ENCODE results near the gene CENATAC. TPM values are rescaled to one million over a fixed set of nuclear protein-coding genes. Genes with fewer than 3 reads are reported as not detected.
A peak's percentile ranks its signal among the peaks of the same experiment; 100 is the strongest.
"Not testable (repeated sequence)": the region's sequence is repeated elsewhere in the genome, so short reads cannot be mapped to it uniquely, and the experiment has no call there.

The CENATAC gene
- total RNA-seq, 2 donors from 2014 or later = 116 TPM

DNA sequence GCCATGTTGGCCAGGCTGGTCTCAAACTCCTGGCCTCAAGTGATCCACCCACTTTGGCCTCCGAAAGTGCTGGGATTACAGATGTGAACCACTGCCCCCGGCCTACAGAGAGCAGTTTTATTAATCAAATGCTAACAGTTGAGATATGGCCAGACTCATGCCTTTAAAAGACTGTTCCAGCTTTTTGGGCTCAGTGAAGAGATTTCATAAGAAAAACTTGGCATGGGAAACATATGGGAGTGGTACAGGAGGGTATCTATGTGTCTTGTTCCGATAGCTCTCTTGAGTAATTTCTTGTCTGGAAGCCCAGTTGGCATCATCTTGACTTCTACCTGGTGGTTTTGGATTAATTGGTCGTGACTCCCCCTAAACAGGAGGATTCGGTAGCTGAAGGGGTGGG lies 40.9 kb downstream of the CENATAC start:
- no peak overlapping the region for H3K4me3 Mint-ChIP-seq

DNA sequence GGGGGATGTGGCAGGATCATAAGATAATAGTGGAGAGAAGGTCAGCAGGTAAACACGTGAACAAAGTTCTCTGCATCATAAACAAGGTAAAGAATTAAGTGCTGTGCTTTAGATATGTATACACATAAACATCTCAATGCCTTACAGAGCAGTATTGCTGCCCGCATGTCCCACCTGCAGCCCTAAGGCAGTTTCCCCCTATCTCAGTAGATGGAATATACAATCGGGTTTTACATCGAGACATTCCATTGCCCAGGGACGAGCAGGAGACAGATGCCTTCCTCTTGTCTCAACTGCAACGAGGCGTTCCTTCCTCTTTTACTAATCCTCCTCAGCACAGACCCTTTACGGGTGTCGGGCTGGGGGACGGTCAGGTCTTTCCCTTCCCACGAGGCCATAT lies 41.5 kb downstream of the CENATAC start:
- H3K36me3 Mint-ChIP-seq (ENCODE audit: low read depth); H3K4me1 Mint-ChIP-seq; DNase-seq; H3K9me3 ChIP-seq (ENCODE audit: control insufficient read depth, low read length, poor library complexity, severe bottlenecking); H3K4me3 Mint-ChIP-seq; ATAC-seq; H3K27ac Mint-ChIP-seq; H3K27me3 Mint-ChIP-seq: not testable (repeated sequence)

More for the DNA sequence above, 40.9 kb downstream of the CENATAC start:
- ATAC-seq (no peak), DNase-seq (no peak)
- H3K9me3 ChIP-seq (ENCODE audit: control insufficient read depth, low read length, poor library complexity, severe bottlenecking) = no peaks in the 10 kb centered on the region
- H3K4me1 Mint-ChIP-seq = peaks cover 3% of the 10 kb centered on the region
- no peak overlapping the region for H3K27ac Mint-ChIP-seq
- H3K36me3 Mint-ChIP-seq (ENCODE audit: low read depth) = no peaks in the 10 kb centered on the region
- no peaks in the 10 kb centered on the region for H3K27me3 Mint-ChIP-seq

DNA sequence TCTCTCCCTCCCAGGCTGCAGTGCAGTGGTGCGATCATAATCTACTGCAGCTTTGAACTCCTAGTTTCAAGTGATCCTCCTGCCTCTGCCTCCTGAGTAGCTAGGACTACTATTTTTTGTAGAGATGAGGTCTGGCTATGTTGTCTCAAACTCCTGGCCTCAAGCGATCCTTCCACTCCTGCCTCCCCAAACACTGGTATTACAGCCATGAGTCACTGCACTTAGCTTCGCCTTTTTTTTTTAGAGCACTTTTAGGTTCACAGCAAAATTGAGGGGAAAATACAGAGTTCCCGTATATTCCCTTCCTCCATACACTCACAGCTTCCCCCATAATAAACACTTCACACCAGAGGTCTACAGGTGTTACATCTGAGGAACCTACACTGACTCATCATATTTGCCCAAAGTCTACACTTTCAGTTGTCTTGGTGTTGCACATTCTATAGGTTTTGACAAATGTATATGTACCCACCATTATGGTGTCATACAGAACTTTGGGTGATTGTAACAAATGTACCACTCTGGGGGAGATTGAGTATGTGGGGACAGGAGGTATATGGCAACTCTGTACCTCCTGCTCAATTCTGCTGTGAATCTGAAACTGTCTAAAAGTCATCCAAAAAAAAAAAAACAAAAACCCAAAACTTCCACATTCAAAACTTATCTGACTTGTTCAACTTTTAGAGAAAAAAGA lies 44.0 kb downstream of the CENATAC start:
- Mint-ChIP-seq H3K27me3 (no peaks in the 10 kb centered on the region), H3K4me3 (no peak overlapping the region), H3K27ac (no peak overlapping the region), H3K36me3 (ENCODE audit: low read depth) (no peaks in the 10 kb centered on the region), H3K4me1 (peaks cover 3% of the 10 kb centered on the region)
- no peaks in the 10 kb centered on the region for H3K9me3 ChIP-seq (ENCODE audit: control insufficient read depth, low read length, poor library complexity, severe bottlenecking)
- ATAC-seq (no peak), DNase-seq (no peak)

DNA sequence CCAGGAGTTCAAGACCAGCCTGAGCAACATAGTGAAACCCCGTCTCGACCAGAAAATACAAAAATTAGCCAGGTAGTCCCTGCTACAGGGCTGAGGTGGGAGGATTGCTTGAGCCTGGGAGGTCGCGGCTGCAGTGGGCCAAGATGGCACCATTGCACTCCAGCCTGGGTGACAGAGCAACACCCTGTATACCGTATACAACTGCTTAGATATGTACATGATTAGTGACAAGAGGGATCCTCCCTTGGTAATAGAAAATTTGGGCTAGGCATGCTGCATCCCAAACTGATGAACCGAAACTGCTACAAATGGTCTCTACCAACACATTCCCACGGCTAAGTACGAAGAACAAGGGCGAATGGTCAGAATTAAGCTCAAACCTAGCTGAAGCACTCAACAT lies 45.0 kb downstream of the CENATAC start:
- H3K36me3 Mint-ChIP-seq (ENCODE audit: low read depth) = peaks cover 2% of the 10 kb centered on the region
- ATAC-seq = no peak
- H3K27ac Mint-ChIP-seq = no peak overlapping the region
- H3K9me3 ChIP-seq (ENCODE audit: control insufficient read depth, low read length, poor library complexity, severe bottlenecking) = no peaks in the 10 kb centered on the region
- no peak overlapping the region for H3K4me3 Mint-ChIP-seq
- peaks cover 3% of the 10 kb centered on the region for H3K4me1 Mint-ChIP-seq
- H3K27me3 Mint-ChIP-seq = no peaks in the 10 kb centered on the region
- DNase-seq = no peak

DNA sequence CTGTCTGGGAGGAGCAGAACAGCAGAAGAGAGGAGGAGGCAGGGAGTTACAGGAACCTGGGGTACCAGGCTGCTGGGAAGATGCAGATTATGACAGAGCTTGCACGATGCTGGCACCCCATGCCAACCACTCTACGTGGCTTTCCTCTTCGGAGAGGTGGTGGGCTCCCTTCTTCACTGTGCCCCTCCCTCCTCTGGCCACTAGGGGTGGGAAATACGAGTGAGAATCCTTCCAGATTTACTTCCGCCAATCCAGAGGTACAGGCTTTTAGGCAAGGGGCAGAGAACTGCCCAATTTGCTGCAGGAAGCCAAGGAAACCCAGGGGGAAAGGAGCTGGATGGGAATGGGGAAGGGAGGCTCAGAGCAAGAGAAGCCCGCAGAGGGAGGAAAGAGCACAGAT lies 46.8 kb downstream of the CENATAC start:
- H3K4me3 Mint-ChIP-seq = no peak overlapping the region
- ATAC-seq (peak; percentile 8), DNase-seq (no peak)
- H3K27me3 Mint-ChIP-seq = no peaks in the 10 kb centered on the region
- H3K4me1 Mint-ChIP-seq = peaks cover 2% of the 10 kb centered on the region
- no peaks in the 10 kb centered on the region for H3K9me3 ChIP-seq (ENCODE audit: control insufficient read depth, low read length, poor library complexity, severe bottlenecking)
- H3K27ac Mint-ChIP-seq = no peak overlapping the region
- peaks cover 7% of the 10 kb centered on the region for H3K36me3 Mint-ChIP-seq (ENCODE audit: low read depth)

DNA sequence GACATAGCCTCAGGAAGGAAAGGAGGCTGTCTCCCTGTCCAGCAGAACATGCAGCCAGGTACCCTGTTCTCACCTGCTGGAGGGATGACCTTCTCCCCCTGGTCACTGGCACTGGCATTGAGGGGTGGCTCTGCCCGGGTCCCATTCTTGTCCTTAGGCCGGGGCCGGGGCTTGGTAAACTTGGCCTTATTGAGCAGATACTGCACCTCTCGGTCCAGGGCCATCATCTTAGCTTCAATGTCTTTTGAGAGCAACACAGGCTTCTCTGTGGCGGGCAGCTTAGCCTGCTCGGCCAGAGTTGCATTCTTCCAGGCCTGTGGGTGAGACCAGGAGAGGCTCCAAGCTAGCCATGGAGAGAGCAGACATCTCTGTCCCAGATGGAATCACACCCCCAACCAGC lies 48.6 kb downstream of the CENATAC start:
- Mint-ChIP-seq H3K36me3 (ENCODE audit: low read depth) (peaks cover 7% of the 10 kb centered on the region), H3K4me3 (no peak overlapping the region), H3K27ac (peak overlapping the region; percentile 29), H3K27me3 (no peaks in the 10 kb centered on the region), H3K4me1 (peaks cover 3% of the 10 kb centered on the region)
- no peaks in the 10 kb centered on the region for H3K9me3 ChIP-seq (ENCODE audit: control insufficient read depth, low read length, poor library complexity, severe bottlenecking)
- no peak for ATAC-seq
- DNase-seq = no peak

GRCh38 chr11:119047205-119047604 lies 49.3 kb downstream of the CENATAC start:
- no peaks in the 10 kb centered on the region for H3K9me3 ChIP-seq (ENCODE audit: control insufficient read depth, low read length, poor library complexity, severe bottlenecking)
- Mint-ChIP-seq H3K4me3 (no peak overlapping the region), H3K4me1 (peaks cover 7% of the 10 kb centered on the region), H3K27ac (peak overlapping the region; percentile 59), H3K36me3 (ENCODE audit: low read depth) (peaks cover 8% of the 10 kb centered on the region), H3K27me3 (no peaks in the 10 kb centered on the region)
- DNase-seq (no peak), ATAC-seq (no peak)

DNA sequence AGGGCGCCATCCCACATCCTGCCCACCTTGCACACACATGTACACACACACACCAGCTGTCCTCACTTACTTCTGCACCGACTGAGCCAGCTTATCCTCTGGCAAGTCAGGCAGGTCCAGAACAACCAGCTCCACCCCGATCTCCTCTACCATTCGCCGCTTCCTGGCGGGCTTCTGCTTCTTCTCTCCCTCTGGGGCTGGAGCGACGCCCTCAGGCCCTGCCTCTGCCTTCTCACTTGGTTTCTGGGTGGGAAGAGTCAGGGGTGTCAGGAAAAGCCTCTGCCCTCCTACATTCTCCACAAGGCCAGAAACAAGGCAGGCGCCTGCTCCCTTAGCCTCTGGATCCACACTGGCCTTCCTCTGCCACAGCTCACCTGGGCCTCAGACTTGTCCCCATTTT lies 50.7 kb downstream of the CENATAC start:
- Mint-ChIP-seq H3K27me3 (no peaks in the 10 kb centered on the region), H3K36me3 (ENCODE audit: low read depth) (peaks cover 18% of the 10 kb centered on the region), H3K4me3 (no peak overlapping the region), H3K4me1 (peaks cover 18% of the 10 kb centered on the region), H3K27ac (peak overlapping the region; percentile 86)
- ATAC-seq (no peak), DNase-seq (no peak)
- H3K9me3 ChIP-seq (ENCODE audit: control insufficient read depth, low read length, poor library complexity, severe bottlenecking) = no peaks in the 10 kb centered on the region

DNA sequence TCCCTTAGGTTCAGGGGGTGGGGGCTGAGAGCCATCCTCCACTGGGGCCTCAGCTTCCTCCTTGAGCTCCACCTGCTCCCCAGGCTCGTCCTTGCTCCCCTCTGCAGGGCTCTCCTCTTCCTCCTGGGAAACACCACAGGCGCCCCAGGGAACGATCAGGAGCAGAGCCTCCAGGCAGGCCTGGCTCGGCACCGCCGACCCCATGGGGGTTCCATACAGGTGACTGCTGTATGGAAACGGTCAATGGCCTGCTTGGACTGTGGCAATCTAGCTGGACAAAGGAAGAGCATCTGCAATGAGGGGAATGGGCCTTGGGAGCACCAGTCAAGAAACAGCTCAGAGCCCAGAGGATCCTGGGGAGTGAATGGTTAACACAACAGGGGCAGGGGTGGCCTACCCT lies 51.1 kb downstream of the CENATAC start:
- H3K4me3 Mint-ChIP-seq = no peak overlapping the region
- peaks cover 18% of the 10 kb centered on the region for H3K4me1 Mint-ChIP-seq
- ATAC-seq = no peak
- no peaks in the 10 kb centered on the region for H3K9me3 ChIP-seq (ENCODE audit: control insufficient read depth, low read length, poor library complexity, severe bottlenecking)
- no peak for DNase-seq
- H3K27ac Mint-ChIP-seq = peak overlapping the region; percentile 86
- no peaks in the 10 kb centered on the region for H3K27me3 Mint-ChIP-seq
- H3K36me3 Mint-ChIP-seq (ENCODE audit: low read depth) = peaks cover 18% of the 10 kb centered on the region

DNA sequence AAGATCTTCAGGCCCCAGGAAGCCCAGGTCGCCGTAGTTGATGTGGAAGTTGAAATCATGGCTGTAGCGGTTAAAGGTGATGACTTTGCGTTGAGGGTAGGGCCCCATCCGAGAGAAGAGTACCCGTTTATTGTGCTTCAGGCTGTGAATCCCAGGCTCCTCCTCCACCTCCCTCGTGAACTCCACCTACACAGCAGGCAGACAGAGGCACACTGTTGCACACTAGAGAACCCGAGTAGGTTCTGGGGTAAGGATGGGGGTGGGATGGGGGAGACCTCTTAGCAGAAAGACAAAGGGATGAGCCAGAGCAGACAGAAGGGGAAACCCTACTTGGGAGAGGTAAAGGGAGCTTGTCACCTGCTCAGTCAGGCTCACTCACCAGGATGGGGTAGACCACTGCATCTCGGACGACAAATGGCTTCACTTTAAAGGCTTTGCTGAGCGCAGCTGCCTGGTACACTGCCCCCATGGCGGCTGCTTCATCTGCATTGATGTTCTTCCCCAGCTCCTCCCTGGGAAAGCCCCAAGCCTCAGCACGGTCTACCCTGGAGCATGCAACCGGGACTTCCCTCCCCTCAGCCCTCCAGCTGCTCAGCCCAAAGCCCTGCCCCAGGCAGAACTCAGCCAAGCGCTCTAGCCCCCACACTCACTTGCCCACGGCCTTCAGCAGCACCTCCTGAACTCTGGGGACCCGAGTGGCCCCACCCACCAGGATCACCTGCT lies 53.7 kb downstream of the CENATAC start:
- H3K9me3 ChIP-seq (ENCODE audit: control insufficient read depth, low read length, poor library complexity, severe bottlenecking) = no peaks in the 10 kb centered on the region
- Mint-ChIP-seq H3K27ac (peak overlapping the region; percentile 57), H3K4me3 (peak overlapping the region; percentile 65), H3K36me3 (ENCODE audit: low read depth) (peaks cover 18% of the 10 kb centered on the region), H3K27me3 (no peaks in the 10 kb centered on the region), H3K4me1 (peaks cover 32% of the 10 kb centered on the region)
- ATAC-seq = peak; percentile 77
- DNase-seq = peak; percentile 17 to 31 (median 26)

DNA sequence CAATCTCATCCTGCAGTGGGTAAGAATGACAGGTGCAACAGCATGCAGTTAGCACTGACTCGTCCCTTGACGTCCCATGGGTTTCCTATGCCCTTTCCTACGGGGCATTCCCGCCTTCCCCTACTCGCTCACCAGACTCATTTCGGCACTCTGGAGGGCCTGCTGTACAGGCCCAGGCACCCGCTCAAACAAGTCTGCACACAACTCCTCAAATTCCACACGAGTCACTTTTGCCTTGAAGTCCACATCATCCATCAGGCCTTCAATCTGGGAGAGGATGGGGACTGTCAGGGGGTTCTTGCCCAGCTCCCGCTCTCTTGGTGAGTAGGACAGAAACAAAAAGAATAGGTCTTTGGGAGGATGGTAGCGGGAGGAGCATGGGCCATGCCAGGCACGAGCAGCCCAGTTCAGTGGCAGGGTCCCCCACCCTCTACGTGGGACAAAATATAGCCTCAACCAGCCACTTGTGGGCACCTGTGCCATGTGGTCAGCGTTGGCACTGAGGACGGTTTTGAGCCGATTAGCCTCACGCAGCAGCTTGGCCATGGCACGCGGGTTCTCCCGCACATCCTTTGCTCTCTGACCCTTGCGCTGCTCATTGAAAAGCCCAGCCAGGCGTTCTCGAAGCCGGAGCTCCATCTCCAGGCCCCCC lies 54.4 kb downstream of the CENATAC start:
- ATAC-seq = no peak
- H3K27me3 Mint-ChIP-seq = no peaks in the 10 kb centered on the region
- peaks cover 32% of the 10 kb centered on the region for H3K4me1 Mint-ChIP-seq
- no peak overlapping the region for H3K4me3 Mint-ChIP-seq
- H3K9me3 ChIP-seq (ENCODE audit: control insufficient read depth, low read length, poor library complexity, severe bottlenecking) = no peaks in the 10 kb centered on the region
- peaks cover 19% of the 10 kb centered on the region for H3K36me3 Mint-ChIP-seq (ENCODE audit: low read depth)
- peak overlapping the region; percentile 83 for H3K27ac Mint-ChIP-seq
- no peak for DNase-seq

- peak overlapping the region; percentile 53 for H3K4me3 Mint-ChIP-seq
- H3K4me1 Mint-ChIP-seq = peaks cover 39% of the 10 kb centered on the region
- H3K9me3 ChIP-seq (ENCODE audit: control insufficient read depth, low read length, poor library complexity, severe bottlenecking) = no peaks in the 10 kb centered on the region
- no peaks in the 10 kb centered on the region for H3K27me3 Mint-ChIP-seq
- peaks cover 15% of the 10 kb centered on the region for H3K36me3 Mint-ChIP-seq (ENCODE audit: low read depth)
- DNase-seq = no peak
- H3K27ac Mint-ChIP-seq = no peak overlapping the region
- no peak for ATAC-seq
These were observed 56.5 kb downstream of the CENATAC start for GRCh38 chr11:119054418-119054817.

DNA sequence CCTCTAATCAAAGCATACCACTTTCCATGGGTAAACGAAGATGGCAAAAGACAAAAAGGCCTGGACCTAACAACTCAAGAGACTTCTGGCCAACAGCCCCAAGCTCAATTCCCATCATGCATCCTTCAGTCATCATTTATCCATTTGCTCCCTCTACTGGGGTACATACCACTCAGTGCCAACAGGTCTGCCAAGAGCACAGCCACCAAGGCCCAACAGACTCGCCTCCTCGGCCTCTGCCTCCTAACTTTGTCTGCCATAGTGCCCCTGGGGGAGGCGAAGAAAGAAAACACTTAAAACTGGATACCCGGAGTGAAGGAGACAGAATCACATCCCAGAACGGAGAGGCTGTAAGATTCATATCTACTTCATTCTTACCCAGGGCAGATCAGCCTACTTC lies 58.0 kb downstream of the CENATAC start:
- Mint-ChIP-seq H3K4me1 (peaks cover 38% of the 10 kb centered on the region), H3K27me3 (no peaks in the 10 kb centered on the region), H3K36me3 (ENCODE audit: low read depth) (peaks cover 13% of the 10 kb centered on the region), H3K4me3 (peak overlapping the region; percentile 98), H3K27ac (peak overlapping the region; percentile 95)
- no peak for ATAC-seq
- no peak for DNase-seq
- H3K9me3 ChIP-seq (ENCODE audit: control insufficient read depth, low read length, poor library complexity, severe bottlenecking) = no peaks in the 10 kb centered on the region

All from T-helper 17 cell (primary cell).